HCT116 (cell line): ENCODE data around the gene GYPC. TPM values are rescaled to one million over a fixed set of nuclear protein-coding genes. Genes with fewer than 3 reads are reported as not detected.

Experiments
- ATAC-seq: fragments of 200-7000 bp; cut with Tn5 transposase; 2 replicates; pipeline ENCODE4 v1.9.1; 2020; ENCODE audit warnings: mild to moderate bottlenecking, moderate library complexity
- BruUV-seq: library from RNA; stranded (reverse); fragments of 400-500 nt; replicated peaks from 2 replicates; lab custom pipeline; 2021; lab: Mats Ljungman, UMichigan
- CTCF ChIA-PET: fragments of 300-600 bp; sonication (Branson Sonifier 250); formaldehyde crosslinking; loops from one replicate; lab custom pipeline; 2021; ENCODE audit warnings: antibody characterized with exemption; lab: Charles Lee
- POLR2A ChIA-PET: fragments of 300-600, 350-600 bp; sonication (Branson Sonifier 250); formaldehyde crosslinking; loops from one replicate; lab custom pipeline; 2021; ENCODE audit warnings: antibody characterized with exemption; lab: Charles Lee
- RAD21 ChIA-PET, 2 experiments: fragments of 300-600 bp; sonication (Branson Sonifier 250); formaldehyde crosslinking; loops; one replicate each; lab custom pipeline; 2023; ENCODE audit warnings: low total read pairs in 2 of 2; ENCODE audit not compliant: uncharacterized antibody in 2 of 2, unreplicated experiment in 2 of 2, low non-redundant PET in 1 of 2; lab: Charles Lee
- DNase-seq: peaks from one replicate; pipeline ENCODE4 v3.0.0-alpha.2; 2010; ENCODE audit warnings: low read depth, low spot score
- H2AFZ ChIP-seq: fragments of 200-600 bp; shearing (Covaris generic), sonication (generic); 2 replicates; pipeline ENCODE4 v1.6.1; 2017; ENCODE audit warnings: low read depth, mixed run types, mixed read lengths, antibody characterized with exemption, low read length; ENCODE audit not compliant: poor library complexity, severe bottlenecking
- H3K27ac ChIP-seq: 2 replicates; pipeline ENCODE4 v1.5.1; 2012; ENCODE audit warnings: low read depth, low read length
- H3K27me3 ChIP-seq: fragments of 200-600 bp; sonication (generic); 2 replicates; pipeline ENCODE4 v1.6.1; 2016; ENCODE audit warnings: mixed run types, low read length, mixed read lengths; ENCODE audit not compliant: insufficient read depth
- H3K36me3 ChIP-seq, 2 experiments: fragments of 200-500 bp in 1 of 2; fragments of 200-600 bp in 1 of 2; sonication (Bioruptor generic) in 1 of 2; sonication (generic) in 1 of 2; 2 replicates each; pipeline versions ENCODE4 v1.5.1 to v1.6.1; 2014 to 2016; ENCODE audit warnings: low read length in 2 of 2, inconsistent platforms in 1 of 2, mixed read lengths in 1 of 2, mixed run types in 1 of 2; ENCODE audit not compliant: insufficient read depth in 2 of 2, control insufficient read depth in 1 of 2
- H3K4me1 ChIP-seq, 2 experiments: fragments of 200-600 bp in 1 of 2; sonication (generic) in 1 of 2; 2 replicates each; pipeline versions ENCODE4 v1.5.1 to v1.6.1; 2012 to 2017; ENCODE audit warnings: low read length in 2 of 2, inconsistent platforms in 1 of 2, mild to moderate bottlenecking in 1 of 2, mixed read lengths in 1 of 2, mixed run types in 1 of 2, moderate library complexity in 1 of 2; ENCODE audit not compliant: insufficient read depth in 2 of 2, control insufficient read depth in 1 of 2
- H3K4me2 ChIP-seq: fragments of 200-600 bp; sonication (generic); 2 replicates; pipeline ENCODE4 v1.6.1; 2017; ENCODE audit warnings: mixed run types, low read length, mixed read lengths
- H3K4me3 ChIP-seq, 2 experiments: fragments of 200-600 bp in 1 of 2; sonication (generic) in 1 of 2; replicated peaks in 1 of 2; 2 replicates each; pipeline ENCODE4 v1.5.1; 2011 to 2016; ENCODE audit warnings: low read length in 2 of 2, control low read depth in 1 of 2, low read depth in 1 of 2, mild to moderate bottlenecking in 1 of 2, mixed read lengths in 1 of 2, mixed run types in 1 of 2
- H3K79me2 ChIP-seq: fragments of 200-600 bp; sonication (generic); 2 replicates; pipeline ENCODE4 v1.6.1; 2017; ENCODE audit warnings: mild to moderate bottlenecking, mixed run types, low read length, moderate library complexity, mixed read lengths; ENCODE audit not compliant: insufficient read depth
- H3K9ac ChIP-seq: fragments of 200-600 bp; sonication (generic); 2 replicates; pipeline ENCODE4 v1.6.1; 2016; ENCODE audit warnings: low read length, mixed read lengths
- H3K9me2 ChIP-seq: fragments of 200-600 bp; sonication (generic), shearing (Covaris generic); 2 replicates; pipeline ENCODE4 v1.6.1; 2017; ENCODE audit warnings: mixed run types, mild to moderate bottlenecking, moderate library complexity; ENCODE audit not compliant: insufficient read depth
- H3K9me3 ChIP-seq, 2 experiments: fragments of 200-500 bp in 1 of 2; fragments of 200-600 bp in 1 of 2; sonication (Bioruptor generic) in 1 of 2; sonication (generic) in 1 of 2; 2 replicates each; pipeline ENCODE4 v1.6.1; 2014 to 2017; ENCODE audit warnings: low read length in 2 of 2, mixed read lengths in 2 of 2, inconsistent platforms in 1 of 2, low read depth in 1 of 2, mild to moderate bottlenecking in 1 of 2, mixed run types in 1 of 2, moderate library complexity in 1 of 2; ENCODE audit not compliant: control insufficient read depth in 1 of 2, insufficient read depth in 1 of 2
- H4K20me1 ChIP-seq: fragments of 200-600 bp; sonication (generic), shearing (Covaris generic); 2 replicates; pipeline ENCODE4 v1.6.1; 2017; ENCODE audit warnings: mixed run types, mild to moderate bottlenecking, moderate library complexity; ENCODE audit not compliant: insufficient read depth
- EGR1 ChIP-seq: IDR thresholded peaks from 2 replicates; pipeline ENCODE4 v1.6.1; 2012; ENCODE audit warnings: low read depth
- EZH2 ChIP-seq: fragments of 200-600 bp; sonication (generic); IDR thresholded peaks from 2 replicates; pipeline ENCODE4 v1.6.1; 2017; ENCODE audit warnings: antibody characterized with exemption, mixed run types
- FOSL1 ChIP-seq: IDR thresholded peaks from 2 replicates; pipeline ENCODE4 v1.6.1; 2012; ENCODE audit warnings: low read depth
- POLR2A ChIP-seq: IDR thresholded peaks from 2 replicates; pipeline ENCODE4 v1.7.0; 2011; ENCODE audit warnings: borderline replicate concordance; ENCODE audit not compliant: insufficient read depth, insufficient read length; ENCODE audit errors: extremely low read depth
- POLR2AphosphoS5 ChIP-seq: IDR thresholded peaks from 2 replicates; pipeline ENCODE4 v1.6.1; 2011; ENCODE audit warnings: mild to moderate bottlenecking, low read depth, low read length, moderate library complexity
- RAD21 ChIP-seq: IDR thresholded peaks from 2 replicates; pipeline ENCODE4 v1.6.1; 2012; ENCODE audit warnings: low read depth, mild to moderate bottlenecking
- SP1 ChIP-seq: IDR thresholded peaks from 2 replicates; pipeline ENCODE4 v1.6.1; 2012; ENCODE audit warnings: low read depth
- SRF ChIP-seq: IDR thresholded peaks from 2 replicates; pipeline ENCODE4 v1.6.1; 2012; ENCODE audit warnings: low read depth
- TCF7L2 ChIP-seq: IDR thresholded peaks from 2 replicates; pipeline ENCODE4 v1.7.0; 2011; ENCODE audit warnings: borderline replicate concordance, inconsistent platforms; ENCODE audit not compliant: insufficient read depth, insufficient read length; ENCODE audit errors: extremely low read depth
- intact Hi-C: fragments of 100-400 bp; cut with micrococcal nuclease; formaldehyde crosslinking; loops from 2 replicates; pipeline ENCODE4 v1.10.0; 2022
- total RNA-seq: library from RNA; stranded (reverse); gene quantifications from one replicate; pipeline ENCODE4 v1.2.1, GENCODE V29; 2021; ENCODE audit not compliant: unreplicated experiment
- TF ChIP-seq, protein P1 (sequence below): IDR thresholded peaks from 2 replicates; pipeline ENCODE4 v1.6.1; 2012; ENCODE audit warnings: low read depth
- TF ChIP-seq, protein P2 (sequence below): IDR thresholded peaks from 2 replicates; pipeline ENCODE4 v1.6.1; 2012

Gene GYPC
- total RNA-seq, 1 experiment from 2014 or later, result 0.66 TPM

DNA sequence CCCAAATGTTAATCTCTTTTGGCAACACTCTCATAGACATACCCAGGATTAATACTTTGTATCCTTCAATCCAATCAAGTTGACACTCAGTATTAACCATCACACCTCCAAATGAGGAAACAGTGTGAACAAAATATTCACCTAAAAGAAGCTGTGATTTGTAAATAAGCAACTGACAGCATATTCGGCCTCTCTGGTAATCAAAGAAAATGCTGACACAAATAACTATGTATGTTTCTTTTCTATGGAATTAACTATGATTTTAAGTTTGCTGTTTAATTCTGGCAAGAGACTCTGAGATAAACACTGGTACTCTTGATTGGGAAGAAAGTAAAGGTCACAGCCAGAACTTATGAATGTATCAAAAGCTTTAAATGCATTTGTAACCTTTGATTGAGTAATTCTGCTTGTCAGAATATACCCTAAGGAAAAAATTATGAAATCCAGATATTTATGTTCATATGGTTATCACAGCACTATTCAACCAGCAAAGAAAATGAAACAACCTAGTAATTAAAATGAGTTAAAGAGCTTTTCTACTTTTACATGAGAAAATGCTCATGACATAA, 3.6 kb upstream of the GYPC start (continued):
- TF ChIP-seq, protein P1, sequence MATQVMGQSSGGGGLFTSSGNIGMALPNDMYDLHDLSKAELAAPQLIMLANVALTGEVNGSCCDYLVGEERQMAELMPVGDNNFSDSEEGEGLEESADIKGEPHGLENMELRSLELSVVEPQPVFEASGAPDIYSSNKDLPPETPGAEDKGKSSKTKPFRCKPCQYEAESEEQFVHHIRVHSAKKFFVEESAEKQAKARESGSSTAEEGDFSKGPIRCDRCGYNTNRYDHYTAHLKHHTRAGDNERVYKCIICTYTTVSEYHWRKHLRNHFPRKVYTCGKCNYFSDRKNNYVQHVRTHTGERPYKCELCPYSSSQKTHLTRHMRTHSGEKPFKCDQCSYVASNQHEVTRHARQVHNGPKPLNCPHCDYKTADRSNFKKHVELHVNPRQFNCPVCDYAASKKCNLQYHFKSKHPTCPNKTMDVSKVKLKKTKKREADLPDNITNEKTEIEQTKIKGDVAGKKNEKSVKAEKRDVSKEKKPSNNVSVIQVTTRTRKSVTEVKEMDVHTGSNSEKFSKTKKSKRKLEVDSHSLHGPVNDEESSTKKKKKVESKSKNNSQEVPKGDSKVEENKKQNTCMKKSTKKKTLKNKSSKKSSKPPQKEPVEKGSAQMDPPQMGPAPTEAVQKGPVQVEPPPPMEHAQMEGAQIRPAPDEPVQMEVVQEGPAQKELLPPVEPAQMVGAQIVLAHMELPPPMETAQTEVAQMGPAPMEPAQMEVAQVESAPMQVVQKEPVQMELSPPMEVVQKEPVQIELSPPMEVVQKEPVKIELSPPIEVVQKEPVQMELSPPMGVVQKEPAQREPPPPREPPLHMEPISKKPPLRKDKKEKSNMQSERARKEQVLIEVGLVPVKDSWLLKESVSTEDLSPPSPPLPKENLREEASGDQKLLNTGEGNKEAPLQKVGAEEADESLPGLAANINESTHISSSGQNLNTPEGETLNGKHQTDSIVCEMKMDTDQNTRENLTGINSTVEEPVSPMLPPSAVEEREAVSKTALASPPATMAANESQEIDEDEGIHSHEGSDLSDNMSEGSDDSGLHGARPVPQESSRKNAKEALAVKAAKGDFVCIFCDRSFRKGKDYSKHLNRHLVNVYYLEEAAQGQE, result no peak
- TF ChIP-seq EZH2 (no peak), POLR2AphosphoS5 (no peak), SRF (no peak), SP1 (no peak), EGR1 (no peak)

DNA sequence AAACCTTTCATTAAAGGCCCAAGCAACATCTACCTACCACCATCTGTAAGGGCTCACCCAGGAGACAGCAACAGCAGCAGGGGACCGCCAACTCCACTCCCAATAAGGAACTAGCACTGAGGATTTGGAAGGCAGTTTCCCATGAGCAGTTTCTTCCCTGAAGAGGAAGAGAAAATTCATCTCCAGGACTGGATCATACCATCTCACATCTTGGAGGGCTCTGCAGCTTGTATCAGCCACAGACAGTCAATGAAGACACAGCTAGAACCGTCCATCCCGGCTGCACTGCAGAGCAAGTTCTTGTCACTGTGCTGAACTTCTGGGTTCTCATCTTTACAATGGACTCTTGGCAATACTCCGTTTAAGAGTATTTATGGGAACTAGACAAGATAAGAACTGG, 2.8 kb upstream of the GYPC start:
- Histone ChIP-seq H3K79me2 (no peaks in the 10 kb centered on the region), H3K36me3 (no peaks in the 10 kb centered on the region), H3K27ac (no peak overlapping the region), H3K9me3 (no peaks in the 10 kb centered on the region), H3K27me3 (no peaks in the 10 kb centered on the region), H2AFZ (no peak overlapping the region), H3K4me1 (peaks cover 10 to 11% of the 10 kb centered on the region in 2 experiments), H4K20me1 (no peaks in the 10 kb centered on the region), H3K4me3 (no peak overlapping the region), H3K4me2 (no peak overlapping the region), H3K9me2 (no peaks in the 10 kb centered on the region), H3K9ac (no peak overlapping the region)
- RAD21 ChIA-PET, result no interaction called here
- BruUV-seq, result no TSS peak
- POLR2A ChIA-PET, result no interaction called here
- TF ChIP-seq EZH2 (no peak), POLR2A (no peak), RAD21 (no peak), FOSL1 (no peak), TCF7L2 (no peak)
- TF ChIP-seq, protein P2, sequence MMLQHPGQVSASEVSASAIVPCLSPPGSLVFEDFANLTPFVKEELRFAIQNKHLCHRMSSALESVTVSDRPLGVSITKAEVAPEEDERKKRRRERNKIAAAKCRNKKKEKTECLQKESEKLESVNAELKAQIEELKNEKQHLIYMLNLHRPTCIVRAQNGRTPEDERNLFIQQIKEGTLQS, result no peak
- CTCF ChIA-PET, result interaction anchor here (1.7 kb wide), 1 partner anchor 10 kb away, joined by 4 read pairs; no protein-coding TSS in a partner anchor
- DNase-seq, result no peak
- no peak for ATAC-seq
- intact Hi-C loops, result no loop called here
